ENCODE data around the gene UTS2B. TPM values are rescaled to one million over a fixed set of nuclear protein-coding genes. Genes with fewer than 3 reads are reported as not detected.

The UTS2B gene
- total and polyA plus RNA-seq, 9 of the 15 experiments (the other 6 are each of a cell fraction or from before 2014, with no cell fraction given) = 0.06 TPM; not detected in 8

DNA sequence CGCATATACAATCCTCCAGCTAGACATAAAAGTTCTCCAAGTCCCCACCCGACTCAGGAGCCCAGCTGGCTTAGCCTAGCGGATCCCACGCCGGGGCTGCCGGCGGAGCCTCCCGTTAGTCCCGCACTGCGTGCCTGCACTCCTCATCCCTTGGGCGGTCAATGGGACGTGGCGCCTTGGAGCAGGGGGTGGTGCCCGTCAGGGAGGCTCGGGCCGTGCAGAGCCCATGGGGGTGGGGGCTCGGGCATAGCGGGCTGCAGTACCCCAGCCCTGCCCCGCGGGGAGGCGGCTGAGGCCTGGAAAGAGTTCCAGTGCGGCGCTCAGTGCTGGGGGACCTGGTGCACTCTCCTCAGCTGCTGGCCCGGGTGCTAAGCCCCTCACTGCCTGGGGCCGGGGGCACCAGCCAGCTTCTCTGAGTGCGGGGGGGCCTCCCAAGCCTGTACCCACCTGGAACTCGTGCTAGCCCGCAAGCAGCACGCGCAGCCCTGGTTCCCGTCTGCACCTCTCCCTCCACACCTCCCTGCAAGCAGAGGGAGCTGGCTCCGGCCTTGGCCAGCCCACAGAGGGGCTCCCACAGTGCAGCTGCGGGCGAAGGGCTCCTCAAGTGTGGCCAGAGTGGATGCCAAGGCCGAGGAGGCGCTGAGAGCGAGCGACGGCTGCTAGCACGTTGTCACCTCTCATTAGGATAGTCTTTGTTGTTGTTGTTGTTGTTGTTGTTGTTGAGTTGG is 13.3 kb downstream of the UTS2B start (continued):
- no peak for TF ChIP-seq VEZF1 (CRISPR knock-in tag; IDR thresholded peaks at IDR 0.05)
- no peak for TF ChIP-seq NFYB (IDR thresholded peaks at IDR 0.05; ENCODE audit: extremely low read depth, insufficient read length)

DNA sequence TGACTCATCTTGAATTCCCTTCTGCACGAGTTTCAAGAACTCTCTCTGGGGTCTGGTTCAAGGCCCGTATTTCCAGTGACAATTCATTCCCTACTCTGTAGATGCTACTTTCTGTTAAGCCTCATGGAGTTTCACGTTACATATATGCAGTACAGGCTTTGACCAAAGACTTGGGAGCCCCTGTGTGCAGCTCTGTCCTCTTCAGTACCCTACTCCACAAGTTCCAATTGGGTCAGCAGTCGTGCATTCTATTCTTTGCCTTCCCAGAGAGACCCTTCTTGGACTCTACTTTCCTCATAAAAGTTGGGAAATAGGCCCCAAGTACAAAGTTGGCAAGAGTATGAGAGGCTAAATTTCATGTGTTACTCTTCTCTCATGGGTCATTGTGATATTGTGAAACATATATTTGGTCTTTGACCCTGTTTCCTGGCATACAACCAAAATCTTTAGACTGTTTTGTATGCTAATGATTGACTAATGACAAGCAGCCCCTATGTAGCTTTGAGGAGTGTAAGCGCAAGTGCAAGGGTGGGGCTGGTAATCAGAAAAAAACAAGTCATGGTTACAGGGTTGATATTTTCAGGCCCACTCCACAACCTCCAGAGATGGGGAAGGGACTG is 16.1 kb downstream of the UTS2B start:
- H3K4me3 ChIP-seq = no peak overlapping the region
- no peaks in the 10 kb centered on the region for H3K79me2 ChIP-seq (ENCODE audit: control insufficient read depth, insufficient read depth, low read length)
- H3K27me3 ChIP-seq (ENCODE audit: control insufficient read depth in 2 of 2, insufficient read depth in 2 of 2, low read length in 2 of 2) = peaks cover 2 to 7% of the 10 kb centered on the region in 2 experiments; a peak in 3 of 5 replicates
- H2AFZ ChIP-seq (ENCODE audit: low read depth, low read length) = no peak overlapping the region
- in situ Hi-C loops (cut with MboI) = no loop called here
- H3K27ac ChIP-seq (ENCODE audit: extremely low read depth, low read depth, low read length) = no peak overlapping the region
- no peaks in the 10 kb centered on the region for H3K9me3 ChIP-seq (replicated peaks; ENCODE audit: control insufficient read depth, insufficient read depth, low read depth, low read length)
- no peak for ATAC-seq
- H3K9me1 ChIP-seq (ENCODE audit: control insufficient read depth, insufficient read depth, low read length) = no peaks in the 10 kb centered on the region
- ChIA-PET CTCF (ENCODE audit: low intra/inter-chr PET ratio) (no interaction called here), POLR2A (no interaction called here)
- H3K9ac ChIP-seq (ENCODE audit: insufficient read depth in 1 of 2, low read depth in 2 of 2, low read length in 2 of 2) = no peak overlapping the region
- no peak for FAIRE-seq
- WGBS (ENCODE audit: insufficient coverage, low coverage, missing lambda C conversion rate) = 18% methylated on average over 5 of the region's 5 CpGs
- BruUV-seq (replicated peaks) = no TSS peak
- no peak overlapping the region for H3K4me2 ChIP-seq (ENCODE audit: insufficient read depth, low read length)
- intact Hi-C loops (cut with micrococcal nuclease) = no loop called here
- no peaks in the 10 kb centered on the region for H4K20me1 ChIP-seq (replicated peaks; ENCODE audit: control insufficient read depth, insufficient read depth, low read length)
- no peak for DNase-seq (ENCODE audit: extremely low read depth in 1 of 4, low spot score in 3 of 4)
- H3K36me3 ChIP-seq (ENCODE audit: control insufficient read depth, insufficient read depth, low read length) = no peaks in the 10 kb centered on the region
- H3K4me1 ChIP-seq (replicated peaks in 1 of 2; ENCODE audit: control insufficient read depth in 2 of 2, insufficient read depth in 2 of 2, low read length in 2 of 2) = peaks cover 0 to 7% of the 10 kb centered on the region in 2 experiments; a peak in 1 of 5 replicates
- no peak for TF ChIP-seq KDM4B (IDR thresholded peaks at IDR 0.05; ENCODE audit: borderline replicate concordance in 2 of 2, low read depth in 1 of 2)
- TF ChIP-seq U2AF1 (optimal IDR thresholded peaks at IDR 0.05; ENCODE audit: low read depth, low read length) = no peak
- TF ChIP-seq, protein P1, sequence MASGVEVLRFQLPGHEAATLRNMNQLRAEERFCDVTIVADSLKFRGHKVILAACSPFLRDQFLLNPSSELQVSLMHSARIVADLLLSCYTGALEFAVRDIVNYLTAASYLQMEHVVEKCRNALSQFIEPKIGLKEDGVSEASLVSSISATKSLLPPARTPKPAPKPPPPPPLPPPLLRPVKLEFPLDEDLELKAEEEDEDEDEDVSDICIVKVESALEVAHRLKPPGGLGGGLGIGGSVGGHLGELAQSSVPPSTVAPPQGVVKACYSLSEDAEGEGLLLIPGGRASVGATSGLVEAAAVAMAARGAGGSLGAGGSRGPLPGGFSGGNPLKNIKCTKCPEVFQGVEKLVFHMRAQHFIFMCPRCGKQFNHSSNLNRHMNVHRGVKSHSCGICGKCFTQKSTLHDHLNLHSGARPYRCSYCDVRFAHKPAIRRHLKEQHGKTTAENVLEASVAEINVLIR (CRISPR knock-in tag; IDR thresholded peaks at IDR 0.05) = no peak
- TF ChIP-seq SNIP1 (IDR thresholded peaks at IDR 0.05; ENCODE audit: low read depth) = no peak
- TF ChIP-seq CHD1 (IDR thresholded peaks at IDR 0.05; ENCODE audit: low read length) = no peak
- TF ChIP-seq, protein P2, sequence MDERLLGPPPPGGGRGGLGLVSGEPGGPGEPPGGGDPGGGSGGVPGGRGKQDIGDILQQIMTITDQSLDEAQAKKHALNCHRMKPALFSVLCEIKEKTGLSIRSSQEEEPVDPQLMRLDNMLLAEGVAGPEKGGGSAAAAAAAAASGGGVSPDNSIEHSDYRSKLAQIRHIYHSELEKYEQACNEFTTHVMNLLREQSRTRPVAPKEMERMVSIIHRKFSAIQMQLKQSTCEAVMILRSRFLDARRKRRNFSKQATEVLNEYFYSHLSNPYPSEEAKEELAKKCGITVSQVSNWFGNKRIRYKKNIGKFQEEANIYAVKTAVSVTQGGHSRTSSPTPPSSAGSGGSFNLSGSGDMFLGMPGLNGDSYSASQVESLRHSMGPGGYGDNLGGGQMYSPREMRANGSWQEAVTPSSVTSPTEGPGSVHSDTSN (CRISPR knock-in tag; IDR thresholded peaks at IDR 0.05; ENCODE audit: low read depth) = no peak
- TF ChIP-seq, protein P2 (tag; conservative IDR thresholded peaks at IDR 0.05; ENCODE audit: low read depth) = no peak
- no peak for TF ChIP-seq NFE2L1 (tag; IDR thresholded peaks at IDR 0.05; ENCODE audit: borderline replicate concordance, low read depth)
- TF ChIP-seq SMC3 (conservative IDR thresholded peaks at IDR 0.05; ENCODE audit: insufficient read depth, low read depth, low read length) = no peak
- TF ChIP-seq CCNT2 (IDR thresholded peaks at IDR 0.05; ENCODE audit: borderline replicate concordance, extremely low read depth, insufficient read length, low read depth, low read length) = no peak
- no peak for TF ChIP-seq MXI1 (IDR thresholded peaks at IDR 0.05; ENCODE audit: low read depth, low read length)
- no peak for TF ChIP-seq PHTF2 (CRISPR knock-in tag; IDR thresholded peaks at IDR 0.05)

All from K562 (cell line).